ENCODE results near the gene LHFPL6.

LHFPL6 gene

DNA sequence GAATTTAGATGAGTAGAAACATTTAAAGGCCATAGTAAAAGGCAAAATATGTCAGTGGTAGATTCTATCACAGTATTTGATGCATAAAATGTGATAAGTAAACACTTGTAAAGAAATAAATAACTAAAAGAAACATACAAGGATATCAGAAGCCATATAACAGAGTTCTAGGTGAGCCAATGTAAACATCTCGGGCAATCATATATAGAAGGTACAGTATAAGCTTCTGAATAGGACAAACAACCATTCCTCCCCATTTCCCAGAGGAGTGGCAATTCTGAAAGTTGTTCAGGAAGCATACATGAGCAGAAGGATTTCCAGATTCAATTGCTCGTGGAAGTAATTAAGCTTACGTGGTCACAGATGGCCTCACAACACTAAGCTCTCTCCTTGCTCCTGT lies 267.3 kb downstream of the LHFPL6 start:
- DNase-seq, result no peak

DNA sequence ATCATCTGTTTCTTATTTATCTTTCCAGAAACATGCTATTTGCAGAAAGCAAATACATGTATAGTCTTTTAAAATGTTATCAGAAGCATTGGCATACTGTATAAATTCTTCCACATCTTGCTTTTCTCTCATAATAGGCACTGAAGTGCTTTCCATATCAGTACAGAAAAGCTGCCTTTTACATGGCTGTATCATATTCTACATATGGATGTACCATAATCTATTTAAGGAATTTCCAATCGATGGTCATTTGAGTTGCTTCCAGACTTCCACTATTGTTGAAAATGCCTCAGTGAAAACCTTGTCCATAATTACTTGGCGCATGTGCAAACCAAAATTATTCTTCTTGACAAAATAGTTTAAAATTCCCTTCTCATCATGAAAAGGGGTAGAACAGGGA lies 272.5 kb downstream of the LHFPL6 start:
- DNase-seq, result no peak

DNA sequence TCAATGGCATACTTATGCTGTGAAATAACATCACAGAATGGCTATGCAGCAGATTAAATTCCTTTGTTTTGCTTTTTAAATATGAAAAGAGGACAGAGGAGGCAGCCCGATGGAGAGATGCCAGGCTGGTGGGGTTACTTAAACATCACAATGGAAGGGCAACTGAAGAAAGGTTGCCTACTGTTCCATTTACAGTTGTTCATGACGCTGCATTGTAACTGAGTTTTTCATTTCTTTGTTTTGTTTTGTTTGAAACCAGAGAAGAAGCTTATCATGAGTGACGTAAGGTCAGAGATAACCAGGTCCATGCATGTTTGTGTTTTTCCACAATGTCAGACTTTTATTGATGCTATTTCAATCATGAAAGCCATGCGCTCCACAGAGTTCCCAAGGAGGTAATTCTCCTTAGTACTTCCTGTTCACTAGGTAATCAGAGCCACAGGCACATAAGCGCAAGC lies 273.8 kb downstream of the LHFPL6 start:
- DNase-seq, result no peak

DNA sequence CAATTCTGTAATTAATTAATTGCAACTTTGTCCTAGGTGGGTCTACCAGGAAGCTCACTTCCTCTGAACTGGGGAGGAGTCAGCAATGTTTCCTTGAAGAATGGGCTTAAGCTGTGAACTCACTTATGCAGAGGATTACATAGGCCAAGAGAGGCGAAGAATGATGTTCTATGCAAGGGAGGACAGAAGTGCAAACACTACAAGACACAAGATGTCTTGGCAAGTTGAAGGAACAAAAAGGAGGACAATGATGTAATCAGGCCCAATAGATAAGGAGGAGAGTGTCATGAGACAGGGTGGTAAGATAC lies 275.9 kb downstream of the LHFPL6 start:
- DNase-seq, result no peak

DNA sequence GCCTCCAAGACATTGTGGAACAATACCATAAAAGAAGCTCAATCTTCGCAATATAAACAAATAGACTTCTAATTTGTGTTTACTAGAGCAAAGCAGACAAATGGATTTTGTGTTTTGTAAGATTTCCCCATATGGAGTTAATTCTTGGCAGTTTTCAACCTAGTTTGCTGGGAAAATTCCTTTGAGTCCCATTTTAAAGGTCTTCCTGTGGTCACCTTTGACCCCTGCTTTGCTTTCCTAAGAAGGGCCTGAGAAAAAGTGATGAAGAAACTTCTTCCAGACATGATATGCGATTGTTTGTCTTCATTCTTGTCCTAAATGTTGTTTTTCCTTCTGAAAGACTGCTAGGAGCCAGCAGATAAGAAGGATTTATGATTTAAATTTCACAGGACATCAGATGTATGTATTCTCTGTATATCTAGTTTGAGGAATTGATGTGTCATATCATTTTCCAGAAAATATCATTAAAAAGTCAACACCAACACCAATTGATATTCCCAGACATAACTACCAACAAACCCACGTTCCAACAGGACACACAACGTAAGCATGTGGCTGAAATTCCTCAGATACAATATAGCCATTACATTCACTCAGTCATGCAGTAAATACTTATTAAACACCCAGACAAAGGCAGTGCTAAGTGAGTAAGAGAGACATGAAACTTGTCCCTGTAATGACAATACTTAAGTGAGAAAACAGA lies 276.4 kb downstream of the LHFPL6 start:
- DNase-seq, result no peak

DNA sequence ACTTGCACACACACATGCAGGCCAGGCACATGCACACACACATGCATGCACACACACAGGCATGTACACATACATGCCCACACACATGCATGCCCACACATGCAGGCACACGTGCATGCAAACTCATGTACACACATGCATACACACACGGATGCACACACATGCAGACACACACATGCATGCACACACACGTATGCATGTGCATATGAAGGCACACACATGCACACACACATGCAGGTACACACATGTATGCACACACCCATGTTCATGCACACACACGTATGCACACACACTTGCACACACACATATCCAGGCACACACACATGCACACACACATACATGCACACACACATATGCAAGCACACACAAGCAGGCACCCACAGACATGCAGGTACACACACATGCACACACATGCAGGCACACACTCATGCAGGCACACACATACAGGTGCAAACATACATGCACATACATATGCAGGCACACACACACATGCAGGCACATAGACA lies 278.1 kb downstream of the LHFPL6 start:
- no peak for DNase-seq

DNA sequence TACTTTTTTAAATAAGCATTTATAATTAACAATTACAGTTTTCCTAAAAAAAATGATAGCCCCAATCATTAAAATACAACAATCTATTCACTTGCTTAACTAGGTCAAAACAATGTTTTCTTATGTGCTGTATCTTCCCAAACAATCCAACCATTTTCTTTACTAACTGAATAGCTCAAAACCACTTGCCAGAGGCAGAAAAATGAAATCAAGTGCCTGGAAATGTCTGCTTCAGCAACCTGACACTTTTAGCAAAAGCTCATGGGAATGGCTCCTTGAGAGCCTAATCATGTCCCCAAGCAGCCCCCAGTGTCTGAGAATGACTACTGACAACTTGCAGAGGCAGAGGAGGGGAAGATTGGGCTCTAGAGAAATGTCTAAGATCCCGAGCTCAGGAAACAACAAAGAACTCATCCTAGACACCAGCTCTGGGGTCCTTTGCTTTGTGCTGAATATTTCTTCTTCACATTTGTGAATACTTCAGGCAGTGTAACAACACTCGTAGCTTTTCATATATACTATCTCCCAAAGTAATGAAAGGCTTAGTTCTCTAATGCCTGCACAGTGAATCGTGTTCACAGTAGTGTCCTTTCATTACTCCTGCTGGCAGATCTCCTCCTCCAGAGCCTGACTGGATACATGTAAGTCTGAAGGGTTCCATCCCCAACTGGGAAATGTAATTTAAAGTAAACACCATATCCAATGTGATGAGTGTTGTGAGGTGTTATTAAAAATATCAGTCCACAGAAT lies 280.0 kb downstream of the LHFPL6 start:
- DNase-seq, result no peak

DNA sequence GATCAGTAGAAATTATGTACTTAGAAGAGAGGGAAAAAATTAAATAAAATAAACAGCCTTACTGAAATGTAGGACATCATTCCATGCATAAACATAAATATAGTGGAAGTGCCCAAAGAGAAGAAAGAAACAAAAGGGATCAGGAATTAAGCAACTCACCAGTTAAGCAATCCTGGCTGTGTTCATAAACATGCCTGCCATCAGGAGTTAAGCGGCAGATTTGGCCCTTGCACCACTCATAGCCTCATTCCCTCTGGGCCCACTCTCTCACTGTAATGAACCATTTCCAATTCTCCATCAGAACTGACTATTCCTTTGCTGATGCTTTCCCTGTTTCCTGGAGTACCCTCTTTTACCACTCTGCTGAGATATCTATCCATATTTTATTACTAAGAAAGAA lies 281.4 kb downstream of the LHFPL6 start:
- no peak for DNase-seq

DNA sequence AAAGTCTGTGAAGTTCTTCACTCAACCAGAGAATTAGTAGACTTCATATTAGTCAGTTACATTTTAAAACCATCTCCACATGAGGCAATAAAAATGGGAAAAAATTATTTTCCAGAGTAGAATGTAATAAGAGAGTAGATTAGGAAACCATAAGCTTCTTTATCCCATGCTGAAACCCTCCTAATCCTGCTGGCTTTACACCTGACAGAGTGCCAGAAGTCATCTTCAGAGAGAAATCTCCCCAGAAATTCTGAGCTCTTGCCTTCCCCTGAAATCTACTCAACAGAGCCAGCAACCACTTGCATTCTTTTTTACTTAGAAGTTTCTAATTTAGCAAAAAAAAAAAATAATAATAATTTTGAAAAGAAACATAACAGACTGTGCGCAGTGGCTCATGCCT lies 284.8 kb downstream of the LHFPL6 start:
- no peak for DNase-seq

DNA sequence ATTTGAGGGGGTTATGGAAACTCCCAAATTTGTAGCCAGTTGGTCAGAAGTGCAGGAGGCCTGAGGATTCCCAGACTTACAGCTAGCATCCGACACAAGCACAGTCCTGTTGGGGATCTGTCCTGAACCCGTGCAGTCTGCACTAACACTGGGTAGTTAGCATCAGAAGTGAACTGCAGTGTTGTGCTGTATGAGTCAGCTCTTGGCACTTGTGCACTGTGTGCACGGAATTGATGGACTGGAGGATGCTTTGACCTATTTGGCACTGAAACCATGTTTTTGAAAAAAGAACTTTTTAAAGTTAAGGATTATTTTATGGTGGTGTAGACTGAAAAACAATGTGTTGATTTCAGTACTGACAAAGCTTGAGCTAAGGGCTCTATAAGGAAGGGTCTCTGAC lies 285.7 kb downstream of the LHFPL6 start:
- no peak for DNase-seq

DNA sequence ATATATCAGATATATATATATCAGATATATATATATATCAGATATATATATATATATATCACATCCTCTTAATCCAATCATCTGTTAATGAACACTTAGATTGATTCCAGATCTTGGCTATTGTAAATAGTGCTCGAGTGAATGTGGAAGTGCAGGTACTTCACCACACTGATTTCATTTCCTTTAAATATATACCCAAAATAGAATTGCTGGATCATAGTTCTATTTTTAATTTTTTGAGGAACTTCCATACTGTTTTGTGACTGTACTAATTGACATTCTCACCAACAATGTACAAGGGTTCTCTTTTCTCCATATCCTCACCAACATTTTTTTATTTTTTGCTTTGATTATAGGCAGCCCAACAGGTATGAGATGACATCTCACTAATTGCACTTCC lies 287.2 kb downstream of the LHFPL6 start:
- no peak for DNase-seq

DNA sequence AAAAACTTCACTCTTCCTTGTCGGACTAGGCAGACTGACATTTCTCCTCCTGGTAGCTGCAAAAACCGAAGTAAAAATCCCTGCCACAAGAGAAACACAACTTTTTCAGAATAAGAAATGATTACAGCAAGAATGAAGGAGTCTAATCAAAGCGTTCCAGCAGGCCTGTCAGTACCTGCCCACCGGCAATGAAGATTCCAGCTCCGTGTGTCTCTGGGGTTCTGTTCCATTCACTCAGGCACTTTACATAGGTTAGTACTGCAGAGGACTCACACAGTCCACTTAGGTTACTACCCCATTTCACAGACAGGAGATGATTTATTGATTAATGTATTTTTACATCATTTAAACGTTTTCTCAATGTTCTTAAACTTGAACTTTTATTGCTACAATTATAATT lies 289.3 kb downstream of the LHFPL6 start:
- no peak for DNase-seq

DNA sequence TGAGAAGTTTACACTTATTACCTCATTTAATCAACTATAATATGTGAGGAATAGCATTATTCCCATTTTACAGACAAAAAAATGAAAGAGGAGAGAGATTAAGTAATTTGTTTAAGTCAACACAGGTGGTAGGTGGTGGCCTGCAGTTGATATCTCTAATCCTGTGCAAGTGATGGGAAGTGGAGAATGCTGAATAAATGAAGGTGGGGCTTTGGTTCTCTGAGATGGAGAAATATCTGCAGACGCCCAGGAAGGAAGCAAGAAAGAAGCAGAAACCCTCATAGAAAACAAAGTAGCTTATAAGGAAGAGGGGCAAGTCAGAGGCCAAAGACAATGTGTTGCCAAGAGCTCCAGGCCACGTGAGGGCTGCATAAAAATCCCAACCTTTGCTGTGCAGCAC lies 290.4 kb downstream of the LHFPL6 start:
- no peak for DNase-seq

DNA sequence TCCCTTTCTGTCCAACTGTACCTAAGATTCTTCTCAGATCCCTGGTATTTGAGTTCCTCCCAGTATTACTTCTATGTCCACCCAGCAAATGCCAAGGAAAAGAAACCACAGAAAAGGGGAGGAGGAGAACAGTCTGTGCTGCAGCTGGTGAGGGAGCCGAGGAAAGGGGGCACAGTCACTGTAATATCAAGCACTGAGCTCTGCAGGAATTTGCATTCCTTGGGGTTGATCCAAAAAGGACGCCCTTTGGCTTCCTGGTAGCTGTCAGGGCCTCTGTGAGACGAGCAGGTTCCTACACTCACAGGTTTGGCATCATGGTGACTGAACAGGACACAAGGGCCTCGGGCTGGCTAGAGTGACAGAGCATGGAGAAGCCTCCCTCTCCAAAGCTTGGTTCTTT lies 291.4 kb downstream of the LHFPL6 start:
- no peak for DNase-seq

DNA sequence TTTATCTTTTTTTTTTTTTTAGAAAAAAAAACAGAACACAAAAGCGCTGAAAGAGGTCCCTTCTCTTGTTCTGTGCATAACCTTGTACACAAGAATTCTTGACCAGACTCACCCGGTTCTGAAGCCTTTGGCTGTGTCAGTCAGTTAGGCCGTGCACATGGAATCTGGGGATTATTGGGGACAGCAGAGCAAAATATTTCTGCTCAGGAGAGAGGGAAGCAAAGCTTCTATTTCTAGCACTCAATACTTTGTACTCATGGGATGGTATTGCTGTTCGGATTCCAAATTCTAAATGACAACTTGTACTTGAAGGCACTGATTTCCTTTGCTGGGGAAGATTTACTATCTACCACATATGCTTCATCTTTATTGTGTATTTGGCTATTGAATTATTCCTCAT lies 292.0 kb downstream of the LHFPL6 start:
- no peak for DNase-seq

DNA sequence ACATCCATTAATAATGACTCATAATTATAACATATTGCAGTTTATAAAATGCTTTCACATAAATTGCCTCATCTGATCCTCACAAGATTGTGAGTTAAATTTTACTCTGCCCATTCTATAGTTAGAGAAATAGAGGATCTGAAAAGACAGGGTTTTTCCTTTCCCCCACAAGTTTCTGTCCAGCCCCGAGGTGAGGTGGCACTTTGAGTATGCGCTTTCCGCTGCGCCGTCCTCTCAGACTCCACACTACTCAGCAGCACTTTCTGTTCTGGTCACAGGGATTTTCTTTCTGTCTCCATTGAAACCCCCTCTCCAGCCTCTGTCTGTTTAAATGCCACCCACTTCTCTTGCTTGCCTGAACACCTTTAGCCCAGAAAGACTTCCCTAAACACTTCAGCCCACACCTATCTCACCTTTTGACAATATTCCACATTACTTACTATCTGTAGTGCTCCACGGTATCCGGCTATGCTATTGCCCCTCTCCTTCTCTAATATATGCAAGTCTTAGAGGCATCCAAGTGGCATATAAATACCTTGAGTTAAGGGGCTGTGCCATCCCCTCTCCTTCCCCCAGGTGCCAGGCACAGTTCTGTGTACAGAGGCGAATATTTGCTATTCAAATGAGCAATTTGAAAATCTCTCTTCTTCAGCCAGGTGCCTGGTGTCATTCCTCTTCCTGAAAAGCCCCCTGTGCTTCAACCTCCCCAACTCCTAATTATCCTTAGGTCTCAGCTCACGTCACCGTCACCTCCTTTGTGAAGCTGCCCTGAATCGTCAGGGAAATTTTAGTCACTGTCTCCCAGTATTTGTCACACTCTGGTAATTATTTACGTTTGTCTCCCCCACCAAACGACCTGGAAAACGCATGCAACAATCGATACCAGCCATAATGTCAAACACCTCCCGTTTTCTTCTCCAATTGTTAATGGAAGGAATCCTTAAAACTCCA lies 296.1 kb downstream of the LHFPL6 start:
- DNase-seq, result peak; percentile 66

DNA sequence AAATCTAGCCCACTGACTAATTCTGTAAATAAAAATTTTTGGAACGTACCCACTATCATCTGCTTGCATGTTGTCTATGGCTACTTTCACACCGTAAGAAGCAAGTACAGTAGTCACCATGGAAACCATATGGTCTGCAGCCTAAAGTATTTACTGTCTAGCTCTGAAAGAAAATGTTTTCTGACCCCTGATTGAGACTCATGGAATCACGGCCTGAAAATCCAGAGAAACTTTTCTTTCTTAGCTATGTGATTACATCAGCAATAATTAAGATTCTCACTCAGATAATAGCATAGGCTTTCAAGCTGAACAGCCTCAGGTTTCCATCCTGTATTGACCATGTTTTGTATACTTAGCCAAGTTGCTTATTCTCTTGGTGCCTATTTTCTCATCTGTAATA lies 300.2 kb downstream of the LHFPL6 start:
- no peak for DNase-seq

DNA sequence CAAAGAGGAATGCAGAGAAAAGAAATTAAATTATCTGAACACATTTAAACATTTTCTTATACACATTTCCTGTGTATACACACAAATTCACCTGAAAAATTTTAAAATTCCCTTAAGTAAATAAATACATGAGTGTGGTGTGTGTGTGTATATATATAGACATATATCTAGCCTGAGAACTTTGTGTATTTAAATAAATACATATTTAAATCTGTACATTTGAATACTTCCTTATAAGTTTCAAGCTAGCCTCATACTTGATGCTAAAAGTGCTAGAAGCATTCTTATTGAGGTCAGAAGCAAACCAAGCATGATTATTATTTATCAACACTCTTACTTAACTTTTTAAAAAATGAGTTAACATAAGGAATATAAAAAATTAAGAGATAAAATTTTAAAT lies 304.0 kb downstream of the LHFPL6 start:
- DNase-seq, result no peak

DNA sequence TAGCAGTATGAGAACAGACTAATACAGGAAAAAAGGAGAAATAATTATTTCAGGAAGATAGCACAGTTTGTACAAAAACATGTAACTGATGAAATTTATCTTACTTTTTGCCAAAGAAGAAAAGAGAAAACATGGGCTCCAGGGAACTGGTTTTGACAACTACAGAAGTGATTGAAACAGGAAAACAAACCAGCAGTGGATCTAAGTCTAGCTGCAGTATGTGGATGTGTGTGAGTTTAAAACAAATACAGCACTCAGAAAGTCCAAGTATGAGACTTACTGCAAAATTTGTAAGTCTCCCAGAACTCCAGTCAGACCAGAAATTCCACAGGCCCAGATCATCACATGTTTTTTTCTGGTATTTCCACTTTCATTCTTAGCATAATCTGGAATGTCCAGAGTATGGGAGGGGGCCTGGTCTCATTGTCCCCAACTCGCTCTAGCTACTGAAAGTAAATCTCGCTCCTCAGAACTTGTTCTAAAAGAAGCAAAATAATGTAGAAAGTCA lies 305.3 kb downstream of the LHFPL6 start:
- DNase-seq, result no peak

DNA sequence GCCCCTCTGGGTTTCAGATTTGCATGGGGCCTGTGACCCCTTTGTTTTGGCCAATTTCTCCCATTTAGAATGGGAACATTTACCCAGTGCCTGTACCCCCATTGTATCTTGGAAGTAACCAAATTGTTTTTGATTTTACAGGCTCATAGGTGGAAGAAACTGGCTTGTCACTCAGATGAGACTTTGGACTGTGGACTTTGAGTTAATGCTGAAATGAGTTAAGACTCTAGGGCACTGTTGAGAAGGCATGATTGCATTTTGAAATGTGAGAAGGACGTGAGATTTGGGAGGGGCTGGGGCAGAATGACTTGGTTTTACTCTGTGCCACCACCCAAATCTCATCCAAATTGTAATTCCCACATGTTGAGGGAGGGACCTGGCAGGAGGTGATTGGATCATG lies 306.0 kb downstream of the LHFPL6 start:
- DNase-seq, result no peak

DNA sequence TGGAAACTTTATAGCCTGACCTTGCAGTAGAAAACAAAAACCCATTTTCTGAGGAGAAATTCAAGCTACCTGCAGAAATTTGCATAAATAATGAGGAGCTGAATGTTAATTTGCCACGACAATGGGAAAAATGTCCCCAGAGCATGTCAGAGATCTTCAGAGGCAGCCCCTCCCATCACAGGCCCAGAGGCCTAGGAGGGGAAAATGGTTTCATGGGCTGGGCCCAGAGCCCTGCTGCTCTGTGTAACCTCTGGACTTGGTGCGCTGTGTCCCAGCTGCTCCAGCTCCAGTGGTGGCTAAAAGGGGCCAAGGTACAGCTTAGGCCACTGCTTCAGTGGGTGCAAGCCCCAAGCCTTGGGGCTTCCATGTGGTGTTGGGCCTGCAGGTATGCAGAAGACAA lies 306.8 kb downstream of the LHFPL6 start:
- no peak for DNase-seq
